ENCODE results near the gene GRAMD1B. TPM values are rescaled to one million over a fixed set of nuclear protein-coding genes. Genes with fewer than 3 reads are reported as not detected.
A peak's percentile ranks its signal among the peaks of the same experiment; 100 is the strongest.

Gene GRAMD1B
- total RNA-seq, 1 donor from 2014 or later = 0.26 TPM

DNA sequence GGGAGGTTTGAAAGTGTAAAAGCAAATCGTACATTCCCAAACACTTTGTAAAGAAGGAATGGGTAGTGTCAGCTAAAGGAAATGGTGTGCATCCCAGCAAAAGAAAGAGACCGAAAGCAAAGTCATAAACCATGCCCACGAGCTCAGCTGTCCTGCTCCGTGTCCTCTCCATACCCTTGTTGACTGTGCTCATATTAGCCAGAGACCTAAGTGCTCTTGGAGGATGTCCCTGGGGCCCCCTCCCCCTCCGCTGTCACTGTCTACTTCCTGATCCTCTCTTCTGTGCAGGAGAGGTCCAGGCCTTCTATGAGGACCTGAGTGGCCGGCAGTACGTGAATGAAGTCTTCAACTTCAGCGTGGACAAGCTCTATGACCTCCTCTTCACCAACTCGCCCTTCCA, 178.3 kb downstream of the GRAMD1B start:
- no peaks in the 10 kb centered on the region for H3K27me3 ChIP-seq (ENCODE audit: control insufficient read depth, insufficient read depth, low read length)
- H3K4me3 ChIP-seq (ENCODE audit: low read depth, low read length) = no peak overlapping the region
- H3K36me3 ChIP-seq (ENCODE audit: control insufficient read depth, insufficient read depth, low read length) = no peaks in the 10 kb centered on the region
- FAIRE-seq (no peak), DNase-seq (ENCODE audit: low read depth) (no peak)
- TF ChIP-seq, protein P1, sequence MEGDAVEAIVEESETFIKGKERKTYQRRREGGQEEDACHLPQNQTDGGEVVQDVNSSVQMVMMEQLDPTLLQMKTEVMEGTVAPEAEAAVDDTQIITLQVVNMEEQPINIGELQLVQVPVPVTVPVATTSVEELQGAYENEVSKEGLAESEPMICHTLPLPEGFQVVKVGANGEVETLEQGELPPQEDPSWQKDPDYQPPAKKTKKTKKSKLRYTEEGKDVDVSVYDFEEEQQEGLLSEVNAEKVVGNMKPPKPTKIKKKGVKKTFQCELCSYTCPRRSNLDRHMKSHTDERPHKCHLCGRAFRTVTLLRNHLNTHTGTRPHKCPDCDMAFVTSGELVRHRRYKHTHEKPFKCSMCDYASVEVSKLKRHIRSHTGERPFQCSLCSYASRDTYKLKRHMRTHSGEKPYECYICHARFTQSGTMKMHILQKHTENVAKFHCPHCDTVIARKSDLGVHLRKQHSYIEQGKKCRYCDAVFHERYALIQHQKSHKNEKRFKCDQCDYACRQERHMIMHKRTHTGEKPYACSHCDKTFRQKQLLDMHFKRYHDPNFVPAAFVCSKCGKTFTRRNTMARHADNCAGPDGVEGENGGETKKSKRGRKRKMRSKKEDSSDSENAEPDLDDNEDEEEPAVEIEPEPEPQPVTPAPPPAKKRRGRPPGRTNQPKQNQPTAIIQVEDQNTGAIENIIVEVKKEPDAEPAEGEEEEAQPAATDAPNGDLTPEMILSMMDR (IDR thresholded peaks at IDR 0.05; ENCODE audit: insufficient read depth, low read length, severe bottlenecking) = no peak

DNA sequence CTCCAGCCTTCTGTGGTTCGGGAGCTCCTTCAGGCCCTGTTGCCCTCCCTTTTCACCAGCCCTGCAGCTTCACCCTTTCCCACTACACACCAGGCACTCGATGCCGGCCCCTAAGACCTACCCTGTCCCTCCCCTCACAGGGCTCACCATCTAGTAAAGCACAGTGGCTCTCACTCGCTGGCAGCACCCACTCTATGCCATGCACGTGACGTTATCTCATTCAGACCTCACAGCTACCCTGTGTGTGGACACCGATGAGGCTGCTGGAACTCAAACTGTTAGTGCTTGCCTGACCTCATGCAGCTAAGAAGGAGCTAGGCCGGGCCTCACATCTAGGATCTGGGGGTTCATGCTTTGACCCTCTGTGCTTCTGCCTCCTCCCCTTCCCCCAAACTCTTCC, 178.9 kb downstream of the GRAMD1B start:
- FAIRE-seq (no peak), DNase-seq (ENCODE audit: low read depth) (no peak)
- Histone ChIP-seq H3K27me3 (ENCODE audit: control insufficient read depth, insufficient read depth, low read length) (no peaks in the 10 kb centered on the region), H3K36me3 (ENCODE audit: control insufficient read depth, insufficient read depth, low read length) (no peaks in the 10 kb centered on the region), H3K4me3 (ENCODE audit: low read depth, low read length) (no peak overlapping the region)
- TF ChIP-seq, protein P1 (IDR thresholded peaks at IDR 0.05; ENCODE audit: insufficient read depth, low read length, severe bottlenecking) = no peak

DNA sequence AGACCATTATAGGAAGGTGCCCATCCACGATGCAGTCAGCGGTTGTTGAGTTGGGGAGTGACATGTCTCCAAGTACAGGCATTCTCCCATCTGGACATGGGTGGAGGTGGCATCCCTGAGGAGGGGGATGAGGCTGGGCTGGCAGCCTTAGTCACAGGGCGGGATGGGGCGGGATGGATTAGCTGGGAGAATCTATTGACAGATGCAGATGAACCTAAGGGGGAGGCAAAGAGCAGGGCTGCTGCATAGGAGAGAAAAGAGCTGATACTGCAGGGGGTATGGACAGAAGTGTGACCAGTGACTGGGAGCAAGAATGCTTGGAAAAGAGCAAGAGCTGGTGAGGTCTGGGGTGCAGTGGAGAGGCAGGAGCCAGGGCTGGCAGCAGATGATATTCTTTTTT, 181.6 kb downstream of the GRAMD1B start:
- Histone ChIP-seq H3K27me3 (ENCODE audit: control insufficient read depth, insufficient read depth, low read length) (no peaks in the 10 kb centered on the region), H3K4me3 (ENCODE audit: low read depth, low read length) (no peak overlapping the region), H3K36me3 (ENCODE audit: control insufficient read depth, insufficient read depth, low read length) (no peaks in the 10 kb centered on the region)
- FAIRE-seq (no peak), DNase-seq (ENCODE audit: low read depth) (no peak)
- TF ChIP-seq, protein P1 (IDR thresholded peaks at IDR 0.05; ENCODE audit: insufficient read depth, low read length, severe bottlenecking) = no peak

DNA sequence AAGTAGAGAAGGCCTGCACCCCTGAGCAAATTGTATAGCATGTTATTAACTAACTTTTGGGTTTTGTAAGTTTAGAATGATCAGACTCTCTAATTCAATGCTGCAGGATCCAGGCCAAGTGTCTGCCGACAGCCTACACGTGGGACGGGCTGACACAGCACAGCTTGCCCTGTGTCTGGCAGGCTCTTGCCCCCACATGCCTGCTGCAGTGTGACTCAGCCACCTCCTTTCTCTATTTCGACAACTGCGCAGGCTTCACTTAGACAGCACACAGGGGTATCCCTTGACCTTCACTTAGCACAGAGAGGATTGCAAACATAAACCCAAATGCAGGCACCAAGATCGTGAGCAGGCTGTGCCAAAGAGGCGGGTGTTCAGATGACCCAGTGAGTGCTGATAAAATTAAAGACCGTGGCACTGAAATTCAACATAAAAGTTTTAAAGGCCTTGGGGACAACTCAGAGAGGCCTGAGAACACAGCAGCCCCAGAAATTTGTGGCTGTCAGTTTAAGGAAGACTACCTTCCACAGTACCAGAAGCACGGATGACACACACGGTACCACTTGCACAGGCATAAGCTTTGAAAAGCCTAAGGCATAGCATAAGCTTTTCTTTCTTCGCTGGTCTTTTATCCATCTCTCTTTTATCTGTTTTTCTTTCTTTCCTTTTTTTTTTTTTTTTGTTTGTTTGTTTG, 186.6 kb downstream of the GRAMD1B start:
- TF ChIP-seq, protein P1 (IDR thresholded peaks at IDR 0.05; ENCODE audit: insufficient read depth, low read length, severe bottlenecking) = no peak
- peak; percentile 95 for FAIRE-seq
- peak; percentile 91 for DNase-seq (ENCODE audit: low read depth)
- Histone ChIP-seq H3K36me3 (ENCODE audit: control insufficient read depth, insufficient read depth, low read length) (peaks cover 1% of the 10 kb centered on the region), H3K27me3 (ENCODE audit: control insufficient read depth, insufficient read depth, low read length) (no peaks in the 10 kb centered on the region), H3K4me3 (ENCODE audit: low read depth, low read length) (no peak overlapping the region)

DNA sequence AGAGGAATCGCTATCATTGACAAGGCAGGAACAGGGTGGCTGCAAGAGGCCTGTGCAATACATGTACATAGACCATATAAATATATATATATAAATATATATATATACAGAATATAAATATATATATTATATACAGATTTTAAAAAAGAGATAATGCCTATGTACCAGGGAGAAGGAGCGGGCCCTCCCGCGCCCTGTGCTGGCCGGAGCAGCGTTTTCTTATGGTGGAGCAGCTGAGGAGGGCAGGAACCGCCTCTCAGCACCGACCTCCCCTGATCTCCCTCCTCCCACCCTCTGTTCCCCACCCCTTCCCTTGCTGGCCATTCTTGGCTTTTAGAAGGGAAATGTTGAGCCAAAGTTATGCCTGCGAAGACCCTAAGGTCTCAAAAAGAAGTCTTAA, 192.5 kb downstream of the GRAMD1B start:
- TF ChIP-seq, protein P1 (IDR thresholded peaks at IDR 0.05; ENCODE audit: insufficient read depth, low read length, severe bottlenecking) = no peak
- Histone ChIP-seq H3K27me3 (ENCODE audit: control insufficient read depth, insufficient read depth, low read length) (no peaks in the 10 kb centered on the region), H3K36me3 (ENCODE audit: control insufficient read depth, insufficient read depth, low read length) (peaks cover 1% of the 10 kb centered on the region), H3K4me3 (ENCODE audit: low read depth, low read length) (no peak overlapping the region)
- DNase-seq (ENCODE audit: low read depth) (no peak), FAIRE-seq (no peak)

DNA sequence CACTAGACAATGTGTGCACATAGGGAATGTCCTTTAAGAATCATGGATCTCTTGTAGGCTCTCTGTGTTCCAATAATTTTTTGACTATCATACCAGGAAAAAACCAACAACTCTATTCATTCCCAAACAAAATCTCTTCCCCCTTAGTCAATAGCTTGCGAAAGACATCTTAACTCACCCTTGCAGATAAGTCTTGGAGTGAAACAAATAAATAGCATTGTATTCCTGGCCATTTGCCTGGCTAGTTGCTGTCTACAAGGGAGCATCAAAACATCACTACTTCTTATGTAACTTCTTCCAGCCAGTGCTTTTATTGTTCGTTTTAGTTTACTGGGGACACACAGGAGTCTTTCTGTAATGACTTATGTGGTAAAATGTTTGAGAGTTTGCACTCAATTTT, 194.9 kb downstream of the GRAMD1B start:
- DNase-seq (ENCODE audit: low read depth) (peak; percentile 9), FAIRE-seq (no peak)
- no peaks in the 10 kb centered on the region for H3K36me3 ChIP-seq (ENCODE audit: control insufficient read depth, insufficient read depth, low read length)
- H3K4me3 ChIP-seq (ENCODE audit: low read depth, low read length) = no peak overlapping the region
- no peaks in the 10 kb centered on the region for H3K27me3 ChIP-seq (ENCODE audit: control insufficient read depth, insufficient read depth, low read length)
- TF ChIP-seq, protein P1 (IDR thresholded peaks at IDR 0.05; ENCODE audit: insufficient read depth, low read length, severe bottlenecking) = no peak

Measured in bronchial epithelial cell (primary cell).